Stimulated activated CD4-positive, alpha-beta T cell treated with anti-CD3 and anti-CD28 coated beads, Interleukin-15, amount 100 ng/mL, for 48 hours (primary cell): Measurements from ENCODE around the gene CEACAM5.

ENCODE experiments used
- DNase-seq, 2 donors: peaks; one replicate each; pipeline ENCODE4 v3.0.0-alpha.2; 2020; ENCODE audit warnings: low read depth in 2 of 2

The CEACAM5 gene

GRCh38 chr19:41708481-41708880, at the start of gene CEACAM5:
CEACAM5 (plus strand) TSS chr19:41708626; CDS start chr19:41708732, 106 bp downstream.
- DNase-seq, result no peak

GRCh38 chr19:41666075-41666474, 42.4 kb upstream of the CEACAM5 start:
- DNase-seq, result no peak

- no peak for DNase-seq
Measured at GRCh38 chr19:41668315-41668714, 40.1 kb upstream of the CEACAM5 start.

GRCh38 chr19:41670755-41671154, 37.7 kb upstream of the CEACAM5 start:
- DNase-seq, result no peak

GRCh38 chr19:41671486-41671885, 36.9 kb upstream of the CEACAM5 start:
- no peak for DNase-seq

GRCh38 chr19:41682437-41682836, 26.0 kb upstream of the CEACAM5 start:
- DNase-seq, result no peak

GRCh38 chr19:41687419-41687818, 21.0 kb upstream of the CEACAM5 start:
- DNase-seq, result no peak

- DNase-seq, result no peak
Measured at GRCh38 chr19:41688098-41688497, 20.3 kb upstream of the CEACAM5 start, which contains the start of gene CEACAM7. CEACAM7 (minus strand) TSS chr19:41688270; CDS start chr19:41688165, 105 bp downstream.

GRCh38 chr19:41688687-41689086, 19.7 kb upstream of the CEACAM5 start:
- DNase-seq, result no peak

- no peak for DNase-seq
Measured at GRCh38 chr19:41689993-41690800, 18.2 kb upstream of the CEACAM5 start.

- DNase-seq, result no peak
Measured at GRCh38 chr19:41690801-41691065, 17.7 kb upstream of the CEACAM5 start.

GRCh38 chr19:41691268-41691970, 17.0 kb upstream of the CEACAM5 start:
- DNase-seq, result peak in 1 of 2 donors; percentile 25

GRCh38 chr19:41694196-41694595, 14.2 kb upstream of the CEACAM5 start:
- no peak for DNase-seq

GRCh38 chr19:41694831-41695635, 13.4 kb upstream of the CEACAM5 start:
- DNase-seq, result no peak

GRCh38 chr19:41695745-41696144, 12.7 kb upstream of the CEACAM5 start:
- no peak for DNase-seq

GRCh38 chr19:41696402-41697197, 11.8 kb upstream of the CEACAM5 start:
- no peak for DNase-seq

- DNase-seq, result no peak
Measured at GRCh38 chr19:41697198-41697855, 11.1 kb upstream of the CEACAM5 start.

GRCh38 chr19:41698746-41699230, 9.6 kb upstream of the CEACAM5 start:
- DNase-seq, result no peak

- no peak for DNase-seq
Measured at GRCh38 chr19:41699231-41699967, 9.0 kb upstream of the CEACAM5 start.

- DNase-seq, result no peak
Measured at GRCh38 chr19:41699968-41700323, 8.5 kb upstream of the CEACAM5 start.
